NCI-H2081 treated with DMSO at 0.1 percent for 48 hours (cell line): ENCODE data around the gene TRIM56.
A peak's percentile ranks its signal among the peaks of the same experiment; 100 is the strongest.

Experiments
- DNase-seq: peaks from one replicate; lab custom pipeline; 2025; lab: John Stamatoyannopoulos, UW

The TRIM56 gene

DNA sequence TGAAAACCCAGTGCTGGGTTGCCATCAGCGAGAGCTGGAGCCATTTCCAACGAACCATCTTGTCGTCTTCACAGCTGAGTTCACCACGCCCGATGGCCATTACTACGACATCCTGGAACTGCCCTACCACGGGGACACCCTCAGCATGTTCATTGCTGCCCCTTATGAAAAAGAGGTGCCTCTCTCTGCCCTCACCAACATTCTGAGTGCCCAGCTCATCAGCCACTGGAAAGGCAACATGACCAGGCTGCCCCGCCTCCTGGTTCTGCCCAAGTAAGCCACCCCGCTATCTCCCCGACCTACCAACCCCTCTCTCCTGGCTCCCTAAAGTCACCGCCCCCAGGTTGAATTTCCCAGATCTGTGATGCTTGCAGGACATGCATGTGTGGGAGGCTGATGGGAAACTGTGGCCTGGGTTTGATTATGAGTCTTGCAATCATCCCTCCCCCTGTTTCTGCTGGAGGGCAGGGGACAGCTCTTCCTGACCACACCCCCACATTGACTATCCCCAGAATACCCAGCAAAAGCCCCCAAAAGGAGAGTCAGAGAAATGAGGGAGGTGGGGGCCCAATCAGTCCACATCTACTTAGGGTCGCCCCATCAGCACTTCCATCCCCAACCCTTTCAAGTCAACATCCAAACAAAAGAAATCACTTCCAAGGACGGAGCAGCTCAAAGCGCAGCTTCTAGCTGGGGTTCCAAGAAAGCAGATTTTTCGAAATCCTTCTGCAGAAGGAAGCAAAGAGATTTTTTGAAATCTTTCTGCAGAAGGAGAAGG, 48.5 kb downstream of the TRIM56 start:
- DNase-seq = no peak

GRCh38 chr7:101134399-101134980, 49.2 kb downstream of the TRIM56 start:
- DNase-seq = no peak

- no peak for DNase-seq
These were observed 52.5 kb downstream of the TRIM56 start for GRCh38 chr7:101137651-101138212.

DNA sequence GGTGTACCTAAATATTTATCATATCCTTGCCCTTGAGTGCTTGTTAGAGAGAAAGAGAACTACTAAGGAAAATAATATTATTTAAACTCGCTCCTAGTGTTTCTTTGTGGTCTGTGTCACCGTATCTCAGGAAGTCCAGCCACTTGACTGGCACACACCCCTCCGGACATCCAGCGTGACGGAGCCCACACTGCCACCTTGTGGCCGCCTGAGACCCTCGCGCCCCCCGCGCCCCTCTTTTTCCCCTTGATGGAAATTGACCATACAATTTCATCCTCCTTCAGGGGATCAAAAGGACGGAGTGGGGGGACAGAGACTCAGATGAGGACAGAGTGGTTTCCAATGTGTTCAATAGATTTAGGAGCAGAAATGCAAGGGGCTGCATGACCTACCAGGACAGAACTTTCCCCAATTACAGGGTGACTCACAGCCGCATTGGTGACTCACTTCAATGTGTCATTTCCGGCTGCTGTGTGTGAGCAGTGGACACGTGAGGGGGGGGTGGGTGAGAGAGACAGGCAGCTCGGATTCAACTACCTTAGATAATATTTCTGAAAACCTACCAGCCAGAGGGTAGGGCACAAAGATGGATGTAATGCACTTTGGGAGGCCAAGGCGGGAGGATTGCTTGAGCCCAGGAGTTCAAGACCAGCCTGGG, 53.1 kb downstream of the TRIM56 start:
- DNase-seq = peak; percentile 15

DNA sequence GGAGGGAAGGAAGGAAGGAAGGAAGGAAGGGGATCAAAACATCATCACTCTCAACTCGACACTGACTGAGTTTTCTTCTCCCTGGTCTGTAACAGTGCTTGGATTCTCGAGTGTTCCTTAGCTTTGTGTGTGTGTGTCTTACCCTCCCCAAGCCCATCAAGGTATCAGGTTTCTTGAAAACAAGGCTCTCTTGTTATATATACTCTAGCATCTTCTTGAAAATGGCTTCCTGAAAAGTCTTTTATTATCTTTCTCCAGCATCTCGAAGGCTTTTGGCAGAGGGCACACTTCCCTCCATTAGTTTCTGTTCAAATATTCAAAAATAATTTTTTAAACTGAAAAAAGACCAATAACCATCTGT, 55.0 kb downstream of the TRIM56 start:
- no peak for DNase-seq

DNA sequence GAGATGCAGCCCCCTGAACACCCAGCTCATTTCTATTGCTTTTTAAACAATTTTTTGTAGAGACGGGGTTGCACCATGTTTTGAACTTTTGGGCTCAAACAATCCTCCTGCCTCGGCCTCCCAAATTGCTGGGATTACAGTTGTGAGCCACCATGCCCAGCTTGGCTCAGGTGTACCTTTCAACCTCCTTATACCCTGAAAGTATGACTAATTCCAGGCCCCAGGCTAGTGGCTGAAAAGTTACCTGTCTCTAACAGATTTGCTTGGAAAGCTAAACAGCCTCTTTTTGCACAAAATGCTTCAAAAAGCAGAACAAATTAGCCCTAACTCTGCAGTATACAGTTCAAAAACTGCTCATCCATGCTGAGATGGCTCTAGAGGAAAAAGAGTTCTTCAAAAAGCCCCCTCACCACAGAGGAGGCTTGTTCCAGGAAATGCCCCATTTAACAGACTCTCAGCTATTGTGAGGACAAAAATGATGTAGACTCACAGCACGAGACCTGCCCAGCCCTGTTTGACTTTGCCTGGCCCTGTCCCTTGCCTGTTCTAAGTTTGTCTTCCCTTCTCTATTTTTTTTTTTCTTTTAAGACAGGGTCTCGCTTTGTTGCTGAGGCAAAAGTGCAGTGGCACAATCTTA, 55.6 kb downstream of the TRIM56 start:
- DNase-seq = no peak
